Adrenal gland (tissue), 12 donors: ENCODE data around the gene FAT4. TPM values are rescaled to one million over a fixed set of nuclear protein-coding genes. Genes with fewer than 3 reads are reported as not detected.

Experiments
- DNase-seq, 7 donors: peaks; one replicate each; pipeline ENCODE4 v3.0.0-alpha.2; 2019 to 2020
- H3K27ac ChIP-seq, 5 donors: fragments of 200-600 bp; sonication (generic) in 4 of 5; 1 replicate in 3 of 5; 2 replicates in 2 of 5; pipeline versions ENCODE4 v1.5.1 to v1.8.0; 2016 to 2020; ENCODE audit warnings: mild to moderate bottlenecking in 1 of 5
- H3K27me3 ChIP-seq: fragments of 200-600 bp; 2 replicates; pipeline ENCODE4 v1.8.0; 2021
- H3K36me3 ChIP-seq, 2 donors: fragments of 200-600 bp; replicated peaks in 1 of 2; 1 replicate in 1 of 2; 2 replicates in 1 of 2; pipeline versions ENCODE4 v1.5.1 to v1.8.0; 2018 to 2022
- H3K4me1 ChIP-seq, 2 donors: fragments of 200-600 bp; replicated peaks in 1 of 2; 1 replicate in 1 of 2; 2 replicates in 1 of 2; pipeline versions ENCODE4 v1.5.1 to v1.8.0; 2018 to 2021
- H3K4me3 ChIP-seq, 4 donors: fragments of 200-600 bp; sonication (generic) in 3 of 4; one replicate each; pipeline ENCODE4 v1.5.1; 2016 to 2018
- H3K9me3 ChIP-seq, 3 donors: fragments of 200-600 bp; sonication (generic) in 1 of 3; replicated peaks in 1 of 3; 1 replicate in 2 of 3; 2 replicates in 1 of 3; pipeline versions ENCODE4 v1.5.1 to v1.8.0; 2016 to 2021
- CTCF ChIP-seq, 6 experiments: fragments of 450-650 bp in 4 of 6; fragments of 200-600 bp in 2 of 6; sonication (generic) in 1 of 6; IDR thresholded peaks; 1 replicate in 5 of 6; 2 replicates in 1 of 6; pipeline versions ENCODE4 v1.5.1 to v1.8.0; 2016 to 2021; ENCODE audit warnings: antibody characterized with exemption in 6 of 6, mild to moderate bottlenecking in 2 of 6, moderate library complexity in 1 of 6
- POLR2A ChIP-seq, 2 donors: fragments of 450-650 bp; IDR thresholded peaks; one replicate each; pipeline ENCODE4 v1.6.1; 2017; ENCODE audit warnings: antibody characterized with exemption in 2 of 2, mild to moderate bottlenecking in 2 of 2, moderate library complexity in 1 of 2
- WGBS, 4 donors: extraction: QIAGEN DNeasy Blood & Tissue Kit in 2 of 4; methylation state at CpG; one replicate each; pipeline versions ENCODE4 v1.1.5 to v1.1.7; 2013 to 2017; 5-methylcytosine and 5-hydroxymethylcytosine counted together
- intact Hi-C, 2 donors: fragments of 100-400 bp; cut with DNase I; formaldehyde crosslinking; loops; one replicate each; pipeline versions ENCODE4 v1.14.1 to v1.15.0; 2022 to 2023
- polyA plus RNA-seq, 3 donors: library from polyadenylated mRNA; stranded (reverse); fragments of 200-250 nt in 2 of 3; fragments of 350-450 nt in 1 of 3; fragmentation: Illumina TruSeq in 1 of 3; extraction: RNeasy Lipid Tissue Mini Kit (QIAGEN cat#74804) in 1 of 3; gene quantifications; one replicate each; pipeline ENCODE4 v1.2.3, GENCODE V29; 2013 to 2014
- total RNA-seq, 9 donors: library from RNA; depleted of rRNA in 4 of 9; stranded (reverse); fragments of >200 nt in 4 of 9; fragments of 120-200 nt in 1 of 9; fragmentation: NEBNext Ultra II Directional in 1 of 9; extraction: Animal tissue kit (Norgen Biotek cat#: 25700) in 1 of 9; gene quantifications; one replicate each; pipeline versions ENCODE4 v1.1.0 to v1.2.4, GENCODE V29; 2013 to 2023
- donor health status: healthy with polysubstance abuse.
- donor health status: Bipolar disorder and iron deficiency.
- donor health status: DM: yes; HTN: yes; CAD: no.
- donor health status: DM: no; HTN: no; CAD: no.
- donor health status: DM: no; HTN: no; CAD: no.
- donor health status: DM: yes; HTN: yes; CAD: no.

FAT4 gene
- total and polyA plus RNA-seq, 12 donors: 0.64 to 9.9 (median 4.6) TPM

- Histone ChIP-seq H3K36me3 (no peaks in the 10 kb centered on the region), H3K4me3 (no peak overlapping the region), H3K27me3 (no peaks in the 10 kb centered on the region), H3K27ac (no peak overlapping the region), H3K4me1 (no peaks in the 10 kb centered on the region), H3K9me3 (no peaks in the 10 kb centered on the region)
- intact Hi-C loops: no loop called here
- WGBS, 4 donors: 78 to 96% (median 81%) methylated on average over 5 of the region's 5 CpGs
- TF ChIP-seq POLR2A (IDR thresholded peaks at IDR 0.05) (no peak), CTCF (IDR thresholded peaks at IDR 0.05) (no peak)
- DNase-seq: no peak
These were observed 46.5 kb upstream of the FAT4 start for GRCh38 chr4:125268068-125268755.

- TF ChIP-seq POLR2A (IDR thresholded peaks at IDR 0.05) (no peak), CTCF (IDR thresholded peaks at IDR 0.05) (no peak)
- Histone ChIP-seq H3K27ac (no peak overlapping the region), H3K4me3 (no peak overlapping the region), H3K27me3 (no peaks in the 10 kb centered on the region), H3K4me1 (no peaks in the 10 kb centered on the region), H3K36me3 (no peaks in the 10 kb centered on the region), H3K9me3 (no peaks in the 10 kb centered on the region)
- DNase-seq: no peak
- 75 to 90% (median 80%) methylated on average over 1 of the region's 1 CpG for WGBS, 4 donors
- intact Hi-C loops: no loop called here
These were observed 37.9 kb upstream of the FAT4 start for GRCh38 chr4:125276811-125277210.

GRCh38 chr4:125277790-125278189 lies 37.0 kb upstream of the FAT4 start:
- intact Hi-C loops: no loop called here
- Histone ChIP-seq H3K27ac (no peak overlapping the region), H3K4me1 (no peaks in the 10 kb centered on the region), H3K36me3 (no peaks in the 10 kb centered on the region), H3K9me3 (no peaks in the 10 kb centered on the region), H3K27me3 (no peaks in the 10 kb centered on the region), H3K4me3 (no peak overlapping the region)
- TF ChIP-seq POLR2A (IDR thresholded peaks at IDR 0.05) (no peak), CTCF (IDR thresholded peaks at IDR 0.05) (no peak)
- DNase-seq: no peak
- WGBS, 4 donors: 75 to 90% (median 79%) methylated on average over 3 of the region's 3 CpGs

DNA sequence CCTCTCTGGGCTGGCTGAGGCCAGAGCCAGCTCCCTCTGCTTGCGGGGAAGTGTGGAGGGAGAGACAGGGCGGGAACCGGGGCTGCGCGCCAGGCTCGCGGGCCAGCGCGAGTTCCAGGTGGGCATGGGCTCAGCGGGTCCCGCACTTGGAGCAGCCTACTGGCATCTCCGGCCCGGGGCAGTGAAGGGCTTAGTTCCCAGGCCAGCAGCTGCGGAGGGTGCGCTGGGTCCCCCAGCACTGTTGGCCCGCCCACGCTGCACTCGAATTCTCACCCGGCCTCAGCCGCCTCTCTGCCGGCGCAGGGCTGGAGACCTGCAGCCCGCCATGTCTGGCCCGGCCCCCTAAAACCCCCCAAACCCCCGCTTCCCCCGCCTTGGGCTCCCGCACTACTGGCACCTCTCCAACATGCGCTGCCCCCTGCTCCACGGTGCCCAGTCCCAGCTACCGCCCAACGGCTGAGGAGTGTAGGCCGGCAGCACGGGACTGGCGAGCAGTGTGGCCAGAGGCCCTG lies 33.8 kb upstream of the FAT4 start:
- H3K9me3 ChIP-seq: no peaks in the 10 kb centered on the region
- 94 to 96% (median 96%) methylated on average over 5 to 34 of the region's 34 CpGs for WGBS, 4 donors

More for the DNA sequence above, 33.8 kb upstream of the FAT4 start:
- H3K27me3 ChIP-seq: no peaks in the 10 kb centered on the region
- H3K27ac ChIP-seq: no peak overlapping the region
- no peaks in the 10 kb centered on the region for H3K36me3 ChIP-seq
- intact Hi-C loops: loop anchor here (5.0 to 10.0 kb wide), 2 partner anchors 946 to 949 kb away; no protein-coding TSS in a partner anchor
- no peak for TF ChIP-seq CTCF (IDR thresholded peaks at IDR 0.05)
- TF ChIP-seq POLR2A (IDR thresholded peaks at IDR 0.05): no peak
- no peak overlapping the region for H3K4me3 ChIP-seq
- H3K4me1 ChIP-seq: no peaks in the 10 kb centered on the region
- DNase-seq: no peak
